Measurements from ENCODE around the gene FOXK1.

DNA sequence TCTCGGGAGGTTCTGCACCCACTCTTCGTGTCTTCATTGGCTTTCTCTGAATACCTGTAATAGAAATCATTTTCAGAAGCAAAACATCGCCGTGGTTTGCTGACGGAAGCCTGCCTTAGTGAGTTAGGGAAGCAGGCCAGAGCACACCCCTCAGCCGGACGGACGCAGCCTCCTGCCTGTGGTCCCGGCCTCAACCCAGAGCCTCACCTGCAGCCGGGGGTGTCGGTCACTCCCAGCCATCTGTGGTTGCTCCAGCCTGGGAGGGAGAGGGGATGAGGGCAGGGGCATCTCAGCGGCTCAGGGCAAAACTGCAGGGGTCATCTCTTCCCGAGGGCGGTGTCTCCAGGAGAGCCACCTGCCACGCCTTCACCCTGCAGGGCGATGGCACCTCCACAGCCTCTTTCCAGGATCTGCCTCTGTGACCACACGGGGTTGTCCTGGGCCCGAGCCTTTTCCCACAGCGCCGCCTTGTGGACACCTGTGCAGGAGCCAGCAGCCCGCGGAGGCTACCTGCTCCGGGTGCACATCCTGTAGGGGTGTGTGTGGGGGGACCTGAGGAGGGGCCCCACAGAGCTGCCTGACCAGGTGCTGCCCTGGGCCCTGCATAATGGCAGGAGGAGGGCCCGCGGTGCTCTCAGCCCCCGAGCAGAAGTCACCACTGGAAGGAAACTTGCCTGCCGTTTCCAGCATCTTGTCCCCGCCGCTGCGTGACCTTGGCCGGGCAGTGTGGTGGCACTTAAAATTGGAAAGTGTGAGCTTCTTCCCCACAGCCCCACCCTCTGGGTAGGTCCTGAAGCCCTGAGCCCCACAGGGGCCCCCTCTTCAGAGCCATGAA is 71.7 kb downstream of the FOXK1 start:
- no peak for TF ChIP-seq REST (IDR thresholded peaks at IDR 0.05; ENCODE audit: unreplicated experiment)
- peak; percentile 84 to 96 for TF ChIP-seq CTCF (conservative IDR thresholded peaks at IDR 0.05; ENCODE audit: low read depth in 2 of 2)
- no peak for TF ChIP-seq JUNB (IDR thresholded peaks at IDR 0.05; ENCODE audit: unreplicated experiment)
- no peak for TF ChIP-seq EZH2 (IDR thresholded peaks at IDR 0.05; ENCODE audit: low read depth, unreplicated experiment)
- TF ChIP-seq ZNF114 (CRISPR knock-in tag; IDR thresholded peaks at IDR 0.05) = no peak
- TF ChIP-seq EZH2phosphoT487 (IDR thresholded peaks at IDR 0.05; ENCODE audit: unreplicated experiment) = no peak
- TF ChIP-seq POLR2AphosphoS5 (IDR thresholded peaks at IDR 0.05; ENCODE audit: low read depth) = no peak
- no peak for TF ChIP-seq CREB1 (CRISPR knock-in tag; IDR thresholded peaks at IDR 0.05; ENCODE audit: low read depth)
- no peak for TF ChIP-seq ETS1 (IDR thresholded peaks at IDR 0.05)
- no peak for TF ChIP-seq ZNF331 (CRISPR knock-in tag; IDR thresholded peaks at IDR 0.05; ENCODE audit: low read depth)
- no peak for TF ChIP-seq STAT1 (IDR thresholded peaks at IDR 0.05; ENCODE audit: unreplicated experiment)
- TF ChIP-seq ZNF462 (CRISPR knock-in tag; IDR thresholded peaks at IDR 0.05) = no peak
